ENCODE results near the gene GLTP. TPM values are rescaled to one million over a fixed set of nuclear protein-coding genes. Genes with fewer than 3 reads are reported as not detected.

Gene GLTP
- total and polyA plus RNA-seq, 4 donors: 8.5 to 12.8 (median 8.7) TPM

DNA sequence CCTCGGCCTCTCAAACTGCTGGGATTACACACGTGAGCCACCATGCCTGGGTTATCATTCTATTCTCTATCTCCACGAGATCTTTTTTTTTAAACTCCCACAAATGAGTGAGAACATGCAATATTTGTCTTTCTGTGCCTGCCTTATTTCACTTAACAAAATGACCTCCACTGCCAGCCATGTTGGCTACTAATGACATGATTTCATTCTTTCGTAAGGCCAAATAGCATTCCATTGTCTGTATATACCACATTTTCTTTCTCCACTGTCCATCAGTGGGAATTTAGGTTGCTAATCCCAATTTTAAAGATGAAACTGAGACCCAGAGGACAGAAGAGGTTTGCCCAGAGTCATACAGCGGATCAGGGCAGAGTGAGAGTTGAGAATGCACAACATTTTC is 36.2 kb downstream of the GLTP start:
- DNase-seq (ENCODE audit: low spot score): no peak
- Histone ChIP-seq H3K9ac (ENCODE audit: low read depth in 1 of 2, low read length in 2 of 2) (no peak overlapping the region), H3K36me3 (ENCODE audit: control insufficient read depth in 4 of 4, insufficient read depth in 3 of 4, low read depth in 1 of 4, low read length in 3 of 4) (no peaks in the 10 kb centered on the region), H3K4me1 (ENCODE audit: control insufficient read depth in 4 of 4, insufficient read depth in 4 of 4, low read length in 3 of 4) (peaks cover 0 to 10% (median 5%) of the 10 kb centered on the region in 4 donors), H3K4me3 (ENCODE audit: low read depth in 1 of 3, low read length in 3 of 3) (no peak overlapping the region), H3K27ac (ENCODE audit: low read depth in 1 of 2, low read length in 2 of 2) (no peak overlapping the region), H3K27me3 (ENCODE audit: control insufficient read depth in 4 of 4, insufficient read depth in 4 of 4, low read length in 3 of 4) (no peaks in the 10 kb centered on the region), H3K9me3 (ENCODE audit: control insufficient read depth in 4 of 4, low read length in 3 of 4) (no peaks in the 10 kb centered on the region)
- WGBS: 67% methylated on average over 5 of the region's 5 CpGs
- TF ChIP-seq FOXA1 (IDR thresholded peaks at IDR 0.05) (no peak), FOXA2 (IDR thresholded peaks at IDR 0.05) (no peak), YY1 (IDR thresholded peaks at IDR 0.05) (peak; percentile 30)

DNA sequence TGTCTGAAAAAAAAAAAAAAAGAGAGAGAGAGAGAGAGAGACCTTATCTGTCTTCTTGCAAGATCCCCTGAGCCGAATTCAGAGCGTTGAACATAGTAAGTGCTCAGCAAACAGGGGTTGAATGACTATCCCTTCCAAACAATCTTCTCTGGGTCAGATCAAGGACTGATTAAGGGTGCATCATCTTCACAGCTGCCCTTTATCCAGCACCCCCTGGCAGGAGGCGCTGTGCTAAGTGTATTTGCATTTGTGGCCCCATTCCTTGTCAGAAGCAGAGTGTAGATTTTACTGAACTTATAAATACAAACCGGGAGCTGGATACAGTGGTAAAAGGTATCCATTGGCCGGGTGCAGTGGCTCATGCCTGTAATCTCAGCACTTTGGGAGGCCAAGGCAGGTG is 38.3 kb downstream of the GLTP start:
- Histone ChIP-seq H3K4me1 (ENCODE audit: control insufficient read depth in 4 of 4, insufficient read depth in 4 of 4, low read length in 3 of 4) (peaks cover 0 to 10% (median 5%) of the 10 kb centered on the region in 4 donors), H3K9ac (ENCODE audit: low read depth in 1 of 2, low read length in 2 of 2) (no peak overlapping the region), H3K27me3 (ENCODE audit: control insufficient read depth in 4 of 4, insufficient read depth in 4 of 4, low read length in 3 of 4) (no peaks in the 10 kb centered on the region), H3K9me3 (ENCODE audit: control insufficient read depth in 4 of 4, low read length in 3 of 4) (no peaks in the 10 kb centered on the region), H3K36me3 (ENCODE audit: control insufficient read depth in 4 of 4, insufficient read depth in 3 of 4, low read depth in 1 of 4, low read length in 3 of 4) (no peaks in the 10 kb centered on the region), H3K4me3 (ENCODE audit: low read depth in 1 of 3, low read length in 3 of 3) (no peak overlapping the region), H3K27ac (ENCODE audit: low read depth in 1 of 2, low read length in 2 of 2) (no peak overlapping the region)
- no peak for DNase-seq (ENCODE audit: low spot score)
- WGBS: 88% methylated on average over 5 of the region's 5 CpGs
- TF ChIP-seq CTCF (IDR thresholded peaks at IDR 0.05; ENCODE audit: low read depth, low read length, missing input control): no peak
- TF ChIP-seq TAF1 (conservative IDR thresholded peaks at IDR 0.05): no peak
- no peak for TF ChIP-seq YY1 (IDR thresholded peaks at IDR 0.05)
- TF ChIP-seq RXRA (IDR thresholded peaks at IDR 0.05): no peak
- TF ChIP-seq HNF4A (conservative IDR thresholded peaks at IDR 0.05): no peak
- TF ChIP-seq NR2F2 (IDR thresholded peaks at IDR 0.05): no peak
- TF ChIP-seq REST (IDR thresholded peaks at IDR 0.05): no peak
- TF ChIP-seq MAX (IDR thresholded peaks at IDR 0.05): no peak
- TF ChIP-seq GABPA (IDR thresholded peaks at IDR 0.05 in 1 of 2, conservative IDR thresholded peaks at IDR 0.05 in 1 of 2): no peak
- no peak for TF ChIP-seq FOXA2 (IDR thresholded peaks at IDR 0.05)
- TF ChIP-seq JUND (IDR thresholded peaks at IDR 0.05): no peak
- TF ChIP-seq ZBTB33 (IDR thresholded peaks at IDR 0.05): no peak
- no peak for TF ChIP-seq SP1 (IDR thresholded peaks at IDR 0.05)
- TF ChIP-seq FOXA1 (IDR thresholded peaks at IDR 0.05): no peak
- TF ChIP-seq HNF4G (IDR thresholded peaks at IDR 0.05): no peak
- no peak for TF ChIP-seq EGR1 (IDR thresholded peaks at IDR 0.05; ENCODE audit: low read depth in 2 of 2)
- TF ChIP-seq RAD21 (IDR thresholded peaks at IDR 0.05): no peak
- TF ChIP-seq ATF3 (IDR thresholded peaks at IDR 0.05): no peak
